NT2/D1 (cell line): ENCODE results near the gene TRIM37.

ENCODE experiments used
- YY1 ChIP-seq: IDR thresholded peaks from 2 replicates; pipeline ENCODE4 v1.6.1; 2011; ENCODE audit not compliant: insufficient read length, insufficient read depth
- ZNF274 ChIP-seq: IDR thresholded peaks from 2 replicates; pipeline ENCODE4 v1.6.1; 2011; ENCODE audit warnings: mild to moderate bottlenecking, low read depth, low read length

GRCh38 chr17:58980706-58981481 lies 125.8 kb downstream of the TRIM37 start:
- TF ChIP-seq ZNF274 (no peak), YY1 (no peak)
